ENCODE data around the gene CCNG2.
A peak's percentile ranks its signal among the peaks of the same experiment; 100 is the strongest.
"Not testable (repeated sequence)": the region's sequence is repeated elsewhere in the genome, so short reads cannot be mapped to it uniquely, and the experiment has no call there.

CCNG2 gene, protein sequence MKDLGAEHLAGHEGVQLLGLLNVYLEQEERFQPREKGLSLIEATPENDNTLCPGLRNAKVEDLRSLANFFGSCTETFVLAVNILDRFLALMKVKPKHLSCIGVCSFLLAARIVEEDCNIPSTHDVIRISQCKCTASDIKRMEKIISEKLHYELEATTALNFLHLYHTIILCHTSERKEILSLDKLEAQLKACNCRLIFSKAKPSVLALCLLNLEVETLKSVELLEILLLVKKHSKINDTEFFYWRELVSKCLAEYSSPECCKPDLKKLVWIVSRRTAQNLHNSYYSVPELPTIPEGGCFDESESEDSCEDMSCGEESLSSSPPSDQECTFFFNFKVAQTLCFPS

DNA sequence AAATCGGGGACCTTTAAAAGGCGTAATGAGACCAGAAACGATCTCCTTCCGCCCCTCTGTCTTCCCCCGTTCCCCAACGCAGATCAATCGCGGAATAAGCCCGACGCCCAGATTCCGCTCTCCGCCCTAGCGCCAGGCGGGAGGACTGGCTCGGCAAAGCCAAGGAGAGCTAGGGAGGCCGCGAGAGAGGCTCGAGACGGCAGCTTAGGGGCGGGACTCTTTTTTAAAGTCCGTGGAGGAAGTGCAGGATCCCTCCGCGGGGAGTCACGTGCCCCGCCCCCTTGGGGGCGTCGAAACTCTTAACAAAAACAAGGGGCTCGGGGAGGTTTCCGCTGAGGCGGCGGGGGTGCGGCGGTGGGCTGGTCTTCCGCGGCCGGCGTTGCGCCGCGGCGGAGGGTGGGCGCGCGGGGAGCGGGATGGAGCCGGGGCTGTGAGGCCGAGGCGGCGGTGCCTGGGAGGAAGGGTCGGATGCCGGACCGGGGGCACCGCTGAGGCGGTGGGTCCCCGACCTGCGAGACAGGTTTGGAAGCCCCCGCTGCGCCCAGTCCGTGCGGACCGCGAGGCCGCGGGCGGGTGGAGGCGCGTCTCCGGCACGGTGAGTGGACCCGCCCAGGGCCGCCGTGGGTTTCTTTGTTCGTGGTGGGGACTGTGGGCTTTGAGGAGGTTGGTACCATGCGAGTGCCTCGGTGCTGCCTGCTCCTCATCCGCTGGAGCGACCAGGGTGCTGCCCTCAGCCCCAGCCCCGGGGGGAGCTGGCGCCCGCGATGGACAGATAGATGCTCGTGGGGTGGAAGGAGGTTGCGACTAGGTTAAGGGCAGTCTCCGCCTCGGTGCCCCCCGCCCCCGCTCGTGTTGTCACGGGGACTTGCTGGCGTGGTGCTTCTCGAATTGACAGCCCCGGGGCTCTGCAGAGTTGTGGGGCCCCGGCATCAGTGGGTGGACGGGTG lies at the start of gene CCNG2:
TSS of gene CCNG2 (plus strand) at position 296 of the 947 bp plus-strand sequence. CDS start 1,326 bp downstream, outside the sequence.
- peak; percentile 9 to 64 for DNase-seq (ENCODE audit: low read depth in 1 of 2, low spot score in 1 of 2)

DNA sequence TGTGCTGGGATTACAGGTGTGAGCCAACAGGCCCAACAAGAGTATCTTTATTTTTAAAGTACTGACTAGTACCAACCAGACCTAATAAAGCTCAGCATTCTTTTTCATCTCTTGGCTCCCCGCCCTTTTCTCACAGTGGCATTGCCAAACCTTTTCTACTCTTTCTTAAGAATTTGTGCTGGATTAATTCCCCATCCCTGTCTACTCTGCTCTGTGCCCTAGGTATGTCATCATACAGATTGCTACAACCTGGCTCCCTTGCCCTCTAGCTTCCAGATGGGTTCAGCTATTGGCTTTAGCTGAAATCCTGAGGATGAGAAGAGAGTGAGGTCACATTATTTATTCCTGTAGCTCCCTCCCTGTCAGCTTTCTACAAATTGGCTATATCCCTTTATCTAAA lies 46.3 kb upstream of the CCNG2 start:
- DNase-seq (ENCODE audit: low read depth in 1 of 2, low spot score in 1 of 2), result no peak

DNA sequence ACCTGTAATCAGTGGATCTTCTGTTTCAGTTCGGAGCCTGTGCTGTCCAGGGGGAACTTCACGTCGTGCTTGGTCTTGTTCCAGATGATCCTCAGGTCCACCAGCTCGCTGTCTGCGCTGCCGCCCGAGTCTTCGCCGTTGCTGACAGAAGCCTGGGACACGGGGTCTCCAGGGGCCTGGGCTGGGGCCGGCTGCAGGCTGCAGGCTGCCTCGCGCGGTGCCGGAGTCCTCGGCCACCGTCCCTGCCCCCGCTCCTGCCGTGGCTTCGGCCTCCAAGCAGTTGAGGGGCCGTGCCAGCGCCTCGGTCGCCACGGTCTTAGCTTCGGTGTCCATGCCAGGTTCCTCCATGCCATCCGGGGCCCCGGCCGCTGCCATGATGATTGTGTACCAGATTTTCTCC lies 43.9 kb upstream of the CCNG2 start:
- no peak for DNase-seq (ENCODE audit: low read depth in 1 of 2, low spot score in 1 of 2)

DNA sequence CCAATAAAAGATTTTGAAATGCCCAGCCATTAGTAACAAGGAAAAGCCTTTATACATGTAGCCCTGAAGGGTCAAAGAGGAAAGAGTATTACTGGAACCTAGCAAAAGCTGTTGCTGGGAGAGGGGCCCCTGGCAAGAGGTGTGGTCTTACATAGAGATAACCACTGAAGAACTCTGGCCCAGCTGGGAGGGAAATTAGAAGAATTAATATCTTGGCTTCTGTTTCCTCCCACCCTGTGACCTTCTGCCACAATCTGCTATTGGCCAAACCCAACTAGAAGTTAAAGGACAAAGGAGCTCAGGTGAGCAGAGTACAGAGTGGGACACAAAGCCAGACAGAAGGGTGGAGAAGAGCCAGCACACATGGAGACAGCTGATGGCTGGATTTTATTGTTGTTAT lies 39.3 kb upstream of the CCNG2 start:
- DNase-seq (ENCODE audit: low read depth in 1 of 2, low spot score in 1 of 2), result no peak

DNA sequence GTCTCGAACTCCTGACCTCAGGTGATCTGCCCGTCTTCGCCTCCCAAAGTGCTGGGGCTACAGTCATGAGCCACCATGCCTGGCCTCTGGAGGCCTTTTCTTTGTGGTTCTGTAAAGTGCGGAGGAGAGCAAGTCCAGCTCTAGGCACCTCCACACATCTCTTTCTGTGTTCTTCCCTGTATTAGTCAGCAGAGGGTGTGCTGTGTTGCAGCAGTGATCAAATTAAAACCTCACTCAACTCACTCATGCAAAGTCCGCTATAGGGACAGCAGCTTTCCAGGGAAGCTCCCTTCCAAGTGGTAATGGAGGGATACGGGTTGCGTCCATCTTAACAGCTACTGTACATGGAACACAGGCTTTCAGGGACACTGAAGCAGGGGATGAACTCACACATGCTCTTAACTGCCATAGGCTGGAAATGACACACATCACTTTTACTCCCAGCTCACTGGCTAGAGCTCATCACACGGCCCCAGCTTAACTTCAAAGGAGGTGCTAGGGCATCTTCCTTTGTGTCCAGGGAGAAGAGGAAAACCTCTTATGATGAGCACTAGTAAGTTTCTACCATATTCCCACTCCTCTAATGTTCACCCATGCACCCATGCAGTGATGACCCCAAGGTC lies 36.0 kb upstream of the CCNG2 start:
- DNase-seq (ENCODE audit: low read depth in 1 of 2, low spot score in 1 of 2), result no peak

DNA sequence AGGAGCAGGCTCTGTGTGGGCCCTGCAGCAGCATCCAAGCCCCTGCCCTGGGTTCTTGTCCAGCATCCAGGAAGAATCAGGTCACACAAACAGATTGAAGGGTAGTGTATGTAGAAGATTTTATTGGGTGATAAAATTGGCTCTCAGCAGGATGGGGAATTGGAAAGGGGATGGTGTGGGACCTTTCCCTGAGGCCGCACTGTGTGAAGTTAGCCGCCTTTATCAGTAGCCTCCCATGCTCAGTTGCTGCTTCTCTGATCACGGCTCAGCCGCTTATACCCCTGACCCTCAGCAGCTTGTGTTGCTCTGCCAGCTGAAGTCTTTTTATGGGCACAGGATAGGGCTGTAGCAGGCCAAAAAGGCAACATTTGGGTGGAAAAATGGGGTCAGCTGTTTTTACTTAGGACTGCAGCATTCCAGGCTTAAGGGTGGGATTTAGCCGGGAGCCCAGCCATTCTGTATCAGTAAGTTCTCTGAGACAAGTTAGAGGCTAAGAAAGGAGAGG lies 35.2 kb upstream of the CCNG2 start:
- DNase-seq (ENCODE audit: low read depth in 1 of 2, low spot score in 1 of 2), result no peak

DNA sequence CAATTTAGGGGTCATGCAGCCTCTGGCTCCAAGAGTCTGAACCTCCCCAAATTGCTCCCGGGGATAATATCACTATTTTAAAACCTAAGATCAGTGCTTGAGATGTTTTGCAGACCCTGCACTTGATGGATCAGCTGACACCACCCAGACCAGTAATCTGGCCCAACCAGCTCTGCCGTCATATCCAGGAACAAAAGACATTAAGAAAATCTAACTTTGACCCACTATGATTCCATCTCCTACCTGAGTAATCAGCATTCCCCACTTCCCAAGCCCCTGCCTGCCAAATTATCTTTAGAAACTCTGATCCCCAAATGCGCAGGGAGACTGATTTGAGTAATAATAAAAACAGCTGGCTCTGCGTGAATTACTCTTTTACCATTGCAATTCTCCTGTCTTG lies 34.4 kb upstream of the CCNG2 start:
- no peak for DNase-seq (ENCODE audit: low read depth in 1 of 2, low spot score in 1 of 2)

DNA sequence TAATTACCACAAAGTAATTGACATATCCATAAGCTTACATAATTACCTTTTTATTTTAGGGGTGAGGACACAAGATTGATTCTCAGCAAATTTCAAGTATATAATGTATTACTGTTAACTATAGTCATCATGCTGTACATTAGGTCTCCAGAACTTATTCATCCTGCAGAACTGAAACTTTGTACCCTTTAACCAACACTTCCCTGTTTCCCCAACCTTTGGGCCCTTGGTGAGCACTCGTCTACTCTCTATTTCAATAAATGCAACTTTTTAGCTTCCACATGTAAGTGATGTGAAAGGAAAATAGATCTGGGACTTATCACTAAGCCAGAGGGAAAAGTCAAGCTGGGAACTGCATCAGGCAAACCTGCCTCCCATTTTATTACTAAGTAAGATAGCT lies 33.6 kb upstream of the CCNG2 start:
- no peak for DNase-seq (ENCODE audit: low read depth in 1 of 2, low spot score in 1 of 2)

DNA sequence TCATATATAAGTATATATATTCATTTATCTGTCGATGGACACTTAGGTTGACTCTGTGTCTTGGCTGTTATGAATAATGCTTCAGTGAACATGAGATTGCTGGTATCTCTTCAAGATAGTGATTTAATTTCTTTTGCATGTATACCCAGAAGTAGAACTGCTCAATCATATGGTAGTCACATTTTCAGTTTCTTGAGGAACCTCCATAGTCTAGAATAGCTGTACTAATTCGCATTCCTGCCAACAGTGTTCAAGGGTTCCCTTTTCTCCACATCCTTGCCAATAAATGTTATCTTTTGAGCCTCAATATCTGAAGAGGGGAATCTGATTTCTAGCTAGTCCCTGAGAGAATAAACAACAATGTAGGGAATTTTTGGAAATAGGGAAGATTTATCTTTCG lies 32.4 kb upstream of the CCNG2 start:
- DNase-seq (ENCODE audit: low read depth in 1 of 2, low spot score in 1 of 2), result no peak

DNA sequence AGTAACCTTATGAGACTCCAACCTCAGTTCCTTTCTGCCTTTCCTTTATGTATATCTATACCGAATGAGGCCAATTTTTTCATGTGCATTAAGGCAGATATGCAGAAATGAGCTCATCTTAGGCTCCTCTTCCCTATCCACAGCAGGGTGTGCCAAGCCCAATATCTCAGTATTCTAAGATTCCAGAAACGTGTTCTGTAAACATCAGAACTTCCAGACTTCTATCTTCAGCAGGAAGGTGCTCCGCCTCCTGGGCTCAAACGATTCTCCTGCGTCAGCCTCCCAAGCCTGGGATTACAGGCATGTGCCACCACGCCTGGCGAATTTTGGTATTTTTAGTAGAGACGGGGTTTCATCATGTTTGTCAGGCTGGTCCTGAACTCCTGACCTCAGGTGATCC lies 31.0 kb upstream of the CCNG2 start:
- DNase-seq (ENCODE audit: low read depth in 1 of 2, low spot score in 1 of 2), result no peak

DNA sequence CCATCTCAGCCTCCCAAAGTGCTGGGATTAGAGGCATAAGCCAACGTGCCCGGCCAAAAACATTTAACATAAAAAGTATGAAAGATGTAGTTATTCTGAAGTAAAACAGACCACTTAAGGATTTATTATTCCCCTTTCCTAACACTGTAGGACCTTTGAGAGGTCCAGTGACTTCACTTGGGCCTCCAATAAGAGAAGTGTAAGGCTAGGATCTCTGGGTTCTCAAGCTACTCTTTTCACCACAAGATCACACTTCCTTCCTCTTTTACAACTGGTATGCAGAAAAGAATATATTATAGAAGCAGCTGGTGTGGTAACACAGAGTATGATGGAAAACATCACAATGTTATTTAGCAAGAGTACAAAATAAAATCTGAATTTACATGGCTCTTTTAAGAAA lies 30.2 kb upstream of the CCNG2 start:
- DNase-seq (ENCODE audit: low read depth in 1 of 2, low spot score in 1 of 2), result no peak

DNA sequence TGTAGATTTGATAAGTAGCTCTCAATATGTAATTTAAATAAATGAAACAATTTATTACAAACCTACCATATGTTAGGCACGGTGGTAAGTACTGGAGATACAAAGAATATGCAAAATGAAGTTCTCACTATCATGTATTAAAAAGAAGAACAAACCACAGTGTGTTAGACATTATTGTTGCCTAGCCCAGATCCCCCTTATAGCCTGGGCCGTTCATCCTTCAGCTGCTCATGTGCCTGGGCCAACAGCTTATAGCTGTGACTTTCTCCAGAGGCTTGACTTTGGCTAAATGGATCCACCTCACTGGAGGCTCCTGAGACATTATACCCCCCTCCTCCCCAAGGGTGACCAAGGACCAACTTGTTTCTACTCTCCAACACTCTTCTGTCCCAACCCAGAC lies 29.8 kb upstream of the CCNG2 start:
- no peak for DNase-seq (ENCODE audit: low read depth in 1 of 2, low spot score in 1 of 2)

DNA sequence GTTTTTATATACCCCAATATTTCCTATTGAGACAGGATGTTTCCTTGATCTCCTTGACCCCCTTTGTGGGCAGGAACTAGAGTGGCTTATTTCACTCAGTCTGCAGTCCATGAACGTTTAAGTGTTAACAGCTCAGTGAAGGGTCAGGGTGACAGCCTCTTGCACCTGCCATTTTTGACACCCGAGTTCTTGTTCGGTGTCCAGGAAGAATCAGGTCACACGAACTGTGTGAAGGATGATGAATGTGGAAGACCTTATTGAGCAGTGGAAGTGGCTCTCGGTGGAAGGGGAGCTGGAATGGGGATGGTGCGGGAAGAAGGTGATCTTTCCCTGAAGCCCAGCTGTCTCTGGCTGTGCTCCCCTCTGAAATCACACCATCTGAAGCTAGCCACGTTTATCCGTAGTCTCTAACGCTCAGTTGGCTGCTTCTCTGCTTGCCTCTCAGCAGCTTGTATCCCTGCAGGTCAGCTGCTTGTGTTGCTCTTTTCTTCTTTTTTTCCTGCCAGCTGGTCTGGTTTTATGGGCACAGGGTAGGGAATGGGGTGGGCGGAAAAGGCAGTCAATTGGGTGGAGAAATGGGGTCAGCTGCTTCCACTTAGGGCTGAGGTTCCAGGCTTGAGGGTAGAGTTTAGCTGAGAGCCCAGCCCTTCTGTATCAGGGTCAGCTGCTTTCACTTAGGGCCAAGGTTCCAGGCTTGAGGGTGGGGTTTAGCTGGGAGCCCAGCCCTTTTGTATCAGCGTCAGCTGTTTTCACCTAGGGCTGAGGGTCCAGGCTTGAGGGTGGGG lies 29.0 kb upstream of the CCNG2 start:
- no peak for DNase-seq (ENCODE audit: low read depth in 1 of 2, low spot score in 1 of 2)

DNA sequence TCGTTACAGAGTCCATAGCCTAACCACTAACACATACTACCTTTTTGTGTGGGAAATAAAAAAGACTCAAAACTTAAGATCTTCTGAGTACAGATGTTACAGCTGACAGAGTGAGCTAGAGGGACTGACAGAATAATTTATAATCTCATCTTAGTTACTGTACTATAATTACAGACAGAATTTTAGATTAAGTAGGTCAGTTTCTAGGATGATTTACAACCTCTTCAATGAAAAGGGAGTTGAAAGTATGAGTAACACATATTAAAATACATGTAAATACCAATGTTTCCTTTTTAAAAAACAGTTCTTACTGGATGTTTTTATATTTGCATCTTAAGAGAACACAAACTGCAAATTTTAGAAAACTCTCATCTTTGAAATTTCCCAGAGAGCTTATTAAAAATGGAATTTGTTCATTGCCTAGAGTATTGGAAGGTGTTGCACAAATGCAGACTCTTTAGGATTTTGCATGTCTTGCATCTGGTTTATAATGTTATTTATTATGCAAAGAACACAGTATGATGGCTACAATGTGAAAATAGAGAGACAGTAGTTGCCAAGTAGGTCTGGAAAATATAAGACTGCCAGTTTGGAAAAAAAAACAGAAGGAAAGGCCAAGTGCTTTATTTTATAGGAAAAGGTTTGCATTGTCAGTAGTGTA lies 24.2 kb upstream of the CCNG2 start:
- DNase-seq (ENCODE audit: low read depth in 1 of 2, low spot score in 1 of 2), result no peak

DNA sequence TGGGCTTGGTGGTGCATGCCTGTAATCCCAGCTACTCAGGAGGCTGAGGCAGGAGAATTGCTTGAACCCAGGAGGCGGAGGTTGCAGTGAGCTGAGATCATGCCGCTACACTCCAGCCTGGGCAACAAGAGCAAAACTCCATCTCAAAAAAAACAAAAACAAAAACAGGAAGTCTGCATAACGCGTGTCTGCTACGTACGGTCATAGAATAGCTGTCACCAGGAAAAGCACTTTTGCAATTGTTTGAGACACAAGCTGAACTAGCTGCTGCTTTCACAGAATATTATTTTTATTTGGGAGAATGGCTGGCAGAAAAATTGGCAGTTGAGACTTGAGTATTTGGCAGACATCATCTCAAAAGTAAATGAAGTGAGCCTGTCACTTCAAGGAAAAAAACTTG lies 19.6 kb upstream of the CCNG2 start:
- DNase-seq (ENCODE audit: low read depth in 1 of 2, low spot score in 1 of 2), result not testable (repeated sequence)

DNA sequence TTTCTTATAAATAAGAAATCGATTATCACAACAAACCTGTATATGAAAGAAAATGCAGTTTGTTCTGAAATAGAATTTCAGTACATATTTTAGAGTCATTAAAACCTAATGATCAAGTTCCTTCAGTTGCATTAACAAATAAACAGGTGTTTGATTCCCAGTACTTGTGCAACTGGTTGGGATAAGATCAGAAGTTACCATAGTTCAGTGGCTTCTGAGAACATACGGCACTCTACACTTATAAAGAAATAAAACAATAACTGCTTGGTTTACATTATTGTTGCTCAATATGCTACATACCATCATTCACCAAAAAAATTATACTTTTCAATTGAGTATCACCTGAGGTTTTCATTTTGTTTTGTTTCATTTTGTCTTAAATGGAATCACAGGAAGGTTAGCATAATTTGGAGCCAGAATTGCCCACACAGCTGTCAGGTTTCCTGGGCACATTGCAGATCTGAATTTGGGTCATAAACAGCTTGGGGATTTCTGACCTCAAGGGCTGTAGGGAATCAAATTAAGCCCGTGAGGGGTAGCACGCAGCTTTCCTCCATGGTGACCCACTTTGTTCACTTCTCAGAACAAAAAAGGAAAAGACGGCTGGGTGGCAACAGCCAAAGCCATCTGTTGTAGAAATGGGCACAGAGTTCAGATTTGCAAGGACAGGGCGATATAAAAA lies 14.9 kb upstream of the CCNG2 start:
- DNase-seq (ENCODE audit: low read depth in 1 of 2, low spot score in 1 of 2), result no peak

DNA sequence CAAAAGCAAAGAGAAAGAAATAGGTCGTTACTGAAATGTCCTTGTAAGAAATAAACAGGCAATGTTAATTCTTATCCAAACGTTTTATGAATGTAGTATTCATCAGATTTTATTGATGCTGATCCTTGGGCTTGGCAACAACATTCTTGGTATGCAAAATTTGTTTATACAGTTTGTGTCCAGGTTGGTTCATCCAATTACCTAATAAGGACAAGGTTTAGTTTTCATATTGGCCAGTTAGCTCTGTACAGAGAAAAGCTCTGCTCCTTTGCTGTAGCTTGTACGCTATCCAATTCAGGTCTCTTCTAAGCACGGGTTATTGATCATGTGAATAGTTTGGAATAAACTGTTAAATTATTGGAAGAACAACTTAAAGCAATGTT lies 14.4 kb upstream of the CCNG2 start:
- DNase-seq (ENCODE audit: low read depth in 1 of 2, low spot score in 1 of 2), result no peak

DNA sequence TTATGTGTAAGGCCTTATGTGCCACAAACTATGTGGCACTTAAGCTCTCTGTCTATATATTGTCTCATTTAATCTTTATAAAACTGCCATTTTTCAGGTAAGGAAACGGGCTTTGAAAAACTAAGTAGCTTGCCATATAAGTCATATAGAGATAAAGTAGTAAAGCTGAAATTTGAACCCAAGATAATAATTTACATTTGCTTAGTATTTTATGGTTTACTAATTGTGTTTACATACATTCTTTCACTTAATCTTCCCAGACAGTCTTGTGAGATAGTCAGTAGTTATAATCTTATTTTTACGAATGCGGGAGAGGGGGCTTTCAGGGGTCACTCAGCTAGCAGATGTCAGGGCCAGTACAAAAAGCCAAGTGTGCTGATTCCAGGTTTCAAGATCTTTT lies 13.9 kb upstream of the CCNG2 start:
- DNase-seq (ENCODE audit: low read depth in 1 of 2, low spot score in 1 of 2), result no peak

DNA sequence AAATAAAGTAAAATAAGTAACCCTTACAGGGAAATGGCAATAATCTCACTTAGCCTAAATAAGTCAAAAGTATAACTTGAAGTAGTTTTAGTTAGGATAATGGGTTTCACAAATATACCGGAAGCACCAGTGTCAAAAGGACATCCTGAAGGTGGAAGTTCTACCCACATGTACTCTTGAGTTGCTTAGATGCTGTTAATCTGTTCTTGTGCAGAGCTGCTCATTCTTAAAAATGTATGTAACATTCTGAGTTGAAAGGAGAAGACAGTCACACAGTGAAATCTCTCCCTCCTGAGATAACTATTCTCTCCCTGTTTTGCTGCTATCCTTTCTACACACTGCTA lies 11.2 kb upstream of the CCNG2 start:
- DNase-seq (ENCODE audit: low read depth in 1 of 2, low spot score in 1 of 2), result no peak
